GM23338 (cell line): ENCODE results near the gene DRC7. TPM values are rescaled to one million over a fixed set of nuclear protein-coding genes. Genes with fewer than 3 reads are reported as not detected.

Experiments used
- ATAC-seq: fragments of 200-7000 bp; cut with Tn5 transposase; 3 replicates; pipeline ENCODE4 v1.9.1; 2020
- DNase-seq: peaks from one replicate; pipeline ENCODE4 v3.0.0-alpha.2; 2015; ENCODE audit warnings: low spot score
- H2AFZ ChIP-seq: fragments of 200-600 bp; sonication (generic); 2 replicates; pipeline ENCODE4 v1.8.0; 2016; ENCODE audit warnings: antibody characterized with exemption, mild to moderate bottlenecking, moderate library complexity
- H3F3A ChIP-seq: fragments of 200-600 bp; sonication (generic); replicated peaks from 2 replicates; pipeline ENCODE4 v1.8.0; 2017; ENCODE audit warnings: antibody characterized with exemption, mixed run types, low read depth
- H3K27ac ChIP-seq: fragments of 200-600 bp; sonication (generic); 2 replicates; pipeline ENCODE4 v1.6.1; 2016; ENCODE audit warnings: low read depth
- H3K27me3 ChIP-seq: fragments of 200-600 bp; sonication (generic); 2 replicates; pipeline ENCODE4 v1.8.0; 2016; ENCODE audit warnings: mild to moderate bottlenecking, mixed run types, moderate library complexity; ENCODE audit not compliant: insufficient read depth
- H3K36me3 ChIP-seq: fragments of 200-600 bp; sonication (generic); 2 replicates; pipeline ENCODE4 v1.8.0; 2016; ENCODE audit warnings: mild to moderate bottlenecking; ENCODE audit not compliant: insufficient read depth
- H3K4me1 ChIP-seq: fragments of 200-600 bp; sonication (generic); 2 replicates; pipeline ENCODE4 v1.8.0; 2016; ENCODE audit warnings: mild to moderate bottlenecking, moderate library complexity; ENCODE audit not compliant: insufficient read depth
- H3K4me2 ChIP-seq: fragments of 200-600 bp; sonication (generic); 2 replicates; pipeline ENCODE4 v1.7.1; 2017; ENCODE audit warnings: mixed run types
- H3K4me3 ChIP-seq: fragments of 200-600 bp; sonication (generic); 2 replicates; pipeline ENCODE4 v1.6.1; 2016; ENCODE audit warnings: mixed run types
- H3K79me2 ChIP-seq: fragments of 200-600 bp; sonication (generic); replicated peaks from 2 replicates; pipeline ENCODE4 v1.8.0; 2017; ENCODE audit warnings: mild to moderate bottlenecking; ENCODE audit not compliant: insufficient read depth
- H3K9me2 ChIP-seq: fragments of 200-600 bp; sonication (generic); 2 replicates; pipeline ENCODE4 v1.8.0; 2017; ENCODE audit not compliant: insufficient read depth
- H4K20me1 ChIP-seq: fragments of 200-600 bp; sonication (generic); replicated peaks from 2 replicates; pipeline ENCODE4 v1.8.0; 2017; ENCODE audit warnings: mild to moderate bottlenecking; ENCODE audit not compliant: insufficient read depth
- H3K27ac Mint-ChIP-seq: 2 replicates; pipeline ENCODE4 v1.8.0; 2020; ENCODE audit warnings: inconsistent platforms, mild to moderate bottlenecking, moderate library complexity, mixed read lengths
- H3K27me3 Mint-ChIP-seq: 3 replicates; pipeline ENCODE4 v1.8.0; 2022; ENCODE audit warnings: low read depth, mild to moderate bottlenecking, moderate library complexity, mixed read lengths, inconsistent platforms; ENCODE audit not compliant: insufficient read depth, poor library complexity
- H3K36me3 Mint-ChIP-seq: 3 replicates; pipeline ENCODE4 v1.8.0; 2021; ENCODE audit warnings: low read depth, mild to moderate bottlenecking, inconsistent platforms, moderate library complexity, mixed read lengths
- H3K4me1 Mint-ChIP-seq: 3 replicates; pipeline ENCODE4 v1.8.0; 2020; ENCODE audit warnings: mild to moderate bottlenecking, inconsistent platforms, mixed read lengths
- H3K4me3 Mint-ChIP-seq: 3 replicates; pipeline ENCODE4 v1.8.0; 2021; ENCODE audit warnings: moderate library complexity, mild to moderate bottlenecking, inconsistent platforms, mixed read lengths
- H3K9me3 Mint-ChIP-seq: 3 replicates; pipeline ENCODE4 v1.8.0; 2020; ENCODE audit warnings: moderate library complexity, mild to moderate bottlenecking, inconsistent platforms, mixed read lengths
- CREB1 ChIP-seq: fragments of 250-450 bp; sonication (Bioruptor Pico); IDR thresholded peaks from 2 replicates; pipeline ENCODE4 v1.5.0; 2020; ENCODE audit warnings: low read depth, mild to moderate bottlenecking, moderate library complexity
- JUNB ChIP-seq: IDR thresholded peaks from one replicate; pipeline ENCODE4 v1.6.1; 2016; ENCODE audit warnings: antibody characterized with exemption; ENCODE audit not compliant: unreplicated experiment
- NANOG ChIP-seq: IDR thresholded peaks from 2 replicates; pipeline ENCODE4 v1.6.1; 2016; ENCODE audit warnings: antibody characterized with exemption, borderline replicate concordance
- STAT1 ChIP-seq: IDR thresholded peaks from one replicate; pipeline ENCODE4 v1.6.1; 2016; ENCODE audit warnings: antibody characterized with exemption; ENCODE audit not compliant: unreplicated experiment
- ZNF114 ChIP-seq: fragments of 250-450 bp; sonication (Bioruptor Pico); IDR thresholded peaks from 2 replicates; pipeline ENCODE4 v1.5.0; 2020; ENCODE audit warnings: mild to moderate bottlenecking, moderate library complexity
- polyA plus RNA-seq: library from polyadenylated mRNA; unstranded; fragments of >200 nt; fragmentation: Nextera tagmentation; extraction: Ambion mirVana; gene quantifications from 2 replicates; pipeline ENCODE4 v1.2.1, GENCODE V29; 2016
- total RNA-seq: library from RNA; depleted of rRNA; stranded (reverse); fragments of >200 nt; shearing (Covaris generic); gene quantifications from 2 replicates; pipeline ENCODE4 v1.2.3, GENCODE V29; 2014
- TF ChIP-seq, protein P1 (sequence below), 2 experiments: fragments of 200-600 bp in 1 of 2; sonication (generic) in 1 of 2; conservative IDR thresholded peaks; 2 replicates each; pipeline versions ENCODE4 v1.5.1 to v1.6.1; 2016 to 2017; ENCODE audit warnings: antibody characterized with exemption in 2 of 2, low read depth in 2 of 2, mild to moderate bottlenecking in 2 of 2, moderate library complexity in 1 of 2
- TF ChIP-seq, protein P2 (sequence below): IDR thresholded peaks from one replicate; pipeline ENCODE4 v1.6.1; 2018; ENCODE audit warnings: antibody characterized with exemption; ENCODE audit not compliant: unreplicated experiment
- TF ChIP-seq, protein P3 (sequence below): fragments of 250-450 bp; sonication (Bioruptor Pico); IDR thresholded peaks from 2 replicates; pipeline ENCODE4 v1.5.0; 2020; ENCODE audit warnings: mild to moderate bottlenecking, moderate library complexity
- TF ChIP-seq, protein P4 (sequence below): IDR thresholded peaks from 2 replicates; pipeline ENCODE4 v1.6.1; 2016; ENCODE audit warnings: antibody characterized with exemption

Gene DRC7
- total and polyA plus RNA-seq, 2 experiments from 2014 or later: not detected

DNA sequence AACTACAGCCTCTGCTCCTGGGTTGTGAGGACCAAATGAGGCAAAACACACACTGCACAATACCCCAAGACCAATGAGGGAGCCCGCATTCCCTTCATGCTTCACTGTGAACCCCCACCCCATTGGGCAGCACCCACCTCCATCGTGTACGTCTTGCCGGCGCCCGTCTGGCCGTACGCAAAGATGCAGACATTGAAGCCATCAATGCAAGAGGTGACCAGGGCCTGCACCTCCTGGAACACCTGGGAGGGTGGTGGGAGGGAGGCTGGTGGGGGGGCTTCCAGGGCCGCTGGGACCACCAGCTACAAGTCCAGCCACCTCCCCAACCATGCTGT, 69.4 kb downstream of the DRC7 start (continued):
- TF ChIP-seq, protein P1, sequence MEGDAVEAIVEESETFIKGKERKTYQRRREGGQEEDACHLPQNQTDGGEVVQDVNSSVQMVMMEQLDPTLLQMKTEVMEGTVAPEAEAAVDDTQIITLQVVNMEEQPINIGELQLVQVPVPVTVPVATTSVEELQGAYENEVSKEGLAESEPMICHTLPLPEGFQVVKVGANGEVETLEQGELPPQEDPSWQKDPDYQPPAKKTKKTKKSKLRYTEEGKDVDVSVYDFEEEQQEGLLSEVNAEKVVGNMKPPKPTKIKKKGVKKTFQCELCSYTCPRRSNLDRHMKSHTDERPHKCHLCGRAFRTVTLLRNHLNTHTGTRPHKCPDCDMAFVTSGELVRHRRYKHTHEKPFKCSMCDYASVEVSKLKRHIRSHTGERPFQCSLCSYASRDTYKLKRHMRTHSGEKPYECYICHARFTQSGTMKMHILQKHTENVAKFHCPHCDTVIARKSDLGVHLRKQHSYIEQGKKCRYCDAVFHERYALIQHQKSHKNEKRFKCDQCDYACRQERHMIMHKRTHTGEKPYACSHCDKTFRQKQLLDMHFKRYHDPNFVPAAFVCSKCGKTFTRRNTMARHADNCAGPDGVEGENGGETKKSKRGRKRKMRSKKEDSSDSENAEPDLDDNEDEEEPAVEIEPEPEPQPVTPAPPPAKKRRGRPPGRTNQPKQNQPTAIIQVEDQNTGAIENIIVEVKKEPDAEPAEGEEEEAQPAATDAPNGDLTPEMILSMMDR (conservative IDR thresholded peaks at IDR 0.05; ENCODE audit: low read depth in 2 of 2): no peak
- TF ChIP-seq ZNF114 (CRISPR knock-in tag) (no peak), NANOG (no peak)

DNA sequence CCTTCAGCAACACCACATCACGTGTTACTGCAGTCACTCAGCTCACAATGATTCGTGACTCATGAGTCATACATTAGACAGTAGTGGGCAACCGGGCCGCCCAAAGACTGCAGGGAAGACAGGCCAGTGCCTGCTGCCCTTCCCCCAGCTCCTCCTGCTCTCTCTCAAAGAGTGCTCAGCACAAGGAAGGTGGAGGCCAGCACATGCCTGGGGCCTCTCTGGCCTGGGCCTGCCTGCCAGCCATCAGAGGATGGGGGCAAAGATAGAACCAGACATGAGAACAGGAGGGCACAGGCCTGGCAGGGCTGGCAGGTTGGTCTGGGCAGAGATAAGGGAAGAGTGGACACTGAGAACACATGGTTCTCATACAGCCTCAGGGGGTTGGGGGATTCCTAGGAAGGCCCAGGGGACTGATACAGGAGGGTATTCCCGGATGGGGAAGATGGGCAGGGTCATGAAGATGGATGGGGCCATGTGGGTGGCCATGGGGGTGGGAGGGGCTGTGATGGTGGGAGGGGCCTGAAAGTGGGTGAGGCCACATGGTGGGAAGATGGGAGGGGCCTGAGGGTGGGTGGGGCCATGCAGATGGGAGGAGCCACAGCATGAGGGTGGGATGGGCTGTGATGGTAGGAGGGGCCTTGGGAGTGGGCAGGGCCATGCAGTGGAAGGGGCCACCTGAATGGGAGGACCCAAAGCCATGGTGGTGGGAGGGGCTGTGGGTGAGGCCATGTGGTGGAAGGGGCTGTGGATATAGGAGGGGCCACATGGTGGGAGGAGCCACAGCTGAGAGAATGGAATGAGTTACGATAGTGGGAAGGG, 69.9 kb downstream of the DRC7 start:
- ATAC-seq: peak; percentile 77
- H3K27ac ChIP-seq: no peak overlapping the region
- H3K9me3 Mint-ChIP-seq: no peaks in the 10 kb centered on the region
- H3K9me2 ChIP-seq: no peaks in the 10 kb centered on the region
- no peaks in the 10 kb centered on the region; the same call in 1 of the 2 replicates for H3K4me1 ChIP-seq
- no peaks in the 10 kb centered on the region for H3K79me2 ChIP-seq
- no peak overlapping the region for H2AFZ ChIP-seq
- no peaks in the 10 kb centered on the region for H3F3A ChIP-seq
- DNase-seq: peak; percentile 93
- no peaks in the 10 kb centered on the region for H3K36me3 ChIP-seq
- H3K4me3 ChIP-seq: no peak overlapping the region
- no peak overlapping the region for H3K27ac Mint-ChIP-seq
- peaks cover 29% of the 10 kb centered on the region for H3K4me1 Mint-ChIP-seq
- no peak overlapping the region for H3K4me3 Mint-ChIP-seq
- H3K27me3 Mint-ChIP-seq: peaks cover 21% of the 10 kb centered on the region
- H3K4me2 ChIP-seq: no peak overlapping the region
- H3K27me3 ChIP-seq: no peaks in the 10 kb centered on the region
- no peaks in the 10 kb centered on the region for H4K20me1 ChIP-seq
- H3K36me3 Mint-ChIP-seq: peaks cover 3% of the 10 kb centered on the region
- TF ChIP-seq, protein P2, sequence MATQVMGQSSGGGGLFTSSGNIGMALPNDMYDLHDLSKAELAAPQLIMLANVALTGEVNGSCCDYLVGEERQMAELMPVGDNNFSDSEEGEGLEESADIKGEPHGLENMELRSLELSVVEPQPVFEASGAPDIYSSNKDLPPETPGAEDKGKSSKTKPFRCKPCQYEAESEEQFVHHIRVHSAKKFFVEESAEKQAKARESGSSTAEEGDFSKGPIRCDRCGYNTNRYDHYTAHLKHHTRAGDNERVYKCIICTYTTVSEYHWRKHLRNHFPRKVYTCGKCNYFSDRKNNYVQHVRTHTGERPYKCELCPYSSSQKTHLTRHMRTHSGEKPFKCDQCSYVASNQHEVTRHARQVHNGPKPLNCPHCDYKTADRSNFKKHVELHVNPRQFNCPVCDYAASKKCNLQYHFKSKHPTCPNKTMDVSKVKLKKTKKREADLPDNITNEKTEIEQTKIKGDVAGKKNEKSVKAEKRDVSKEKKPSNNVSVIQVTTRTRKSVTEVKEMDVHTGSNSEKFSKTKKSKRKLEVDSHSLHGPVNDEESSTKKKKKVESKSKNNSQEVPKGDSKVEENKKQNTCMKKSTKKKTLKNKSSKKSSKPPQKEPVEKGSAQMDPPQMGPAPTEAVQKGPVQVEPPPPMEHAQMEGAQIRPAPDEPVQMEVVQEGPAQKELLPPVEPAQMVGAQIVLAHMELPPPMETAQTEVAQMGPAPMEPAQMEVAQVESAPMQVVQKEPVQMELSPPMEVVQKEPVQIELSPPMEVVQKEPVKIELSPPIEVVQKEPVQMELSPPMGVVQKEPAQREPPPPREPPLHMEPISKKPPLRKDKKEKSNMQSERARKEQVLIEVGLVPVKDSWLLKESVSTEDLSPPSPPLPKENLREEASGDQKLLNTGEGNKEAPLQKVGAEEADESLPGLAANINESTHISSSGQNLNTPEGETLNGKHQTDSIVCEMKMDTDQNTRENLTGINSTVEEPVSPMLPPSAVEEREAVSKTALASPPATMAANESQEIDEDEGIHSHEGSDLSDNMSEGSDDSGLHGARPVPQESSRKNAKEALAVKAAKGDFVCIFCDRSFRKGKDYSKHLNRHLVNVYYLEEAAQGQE: no peak
- TF ChIP-seq, protein P3, sequence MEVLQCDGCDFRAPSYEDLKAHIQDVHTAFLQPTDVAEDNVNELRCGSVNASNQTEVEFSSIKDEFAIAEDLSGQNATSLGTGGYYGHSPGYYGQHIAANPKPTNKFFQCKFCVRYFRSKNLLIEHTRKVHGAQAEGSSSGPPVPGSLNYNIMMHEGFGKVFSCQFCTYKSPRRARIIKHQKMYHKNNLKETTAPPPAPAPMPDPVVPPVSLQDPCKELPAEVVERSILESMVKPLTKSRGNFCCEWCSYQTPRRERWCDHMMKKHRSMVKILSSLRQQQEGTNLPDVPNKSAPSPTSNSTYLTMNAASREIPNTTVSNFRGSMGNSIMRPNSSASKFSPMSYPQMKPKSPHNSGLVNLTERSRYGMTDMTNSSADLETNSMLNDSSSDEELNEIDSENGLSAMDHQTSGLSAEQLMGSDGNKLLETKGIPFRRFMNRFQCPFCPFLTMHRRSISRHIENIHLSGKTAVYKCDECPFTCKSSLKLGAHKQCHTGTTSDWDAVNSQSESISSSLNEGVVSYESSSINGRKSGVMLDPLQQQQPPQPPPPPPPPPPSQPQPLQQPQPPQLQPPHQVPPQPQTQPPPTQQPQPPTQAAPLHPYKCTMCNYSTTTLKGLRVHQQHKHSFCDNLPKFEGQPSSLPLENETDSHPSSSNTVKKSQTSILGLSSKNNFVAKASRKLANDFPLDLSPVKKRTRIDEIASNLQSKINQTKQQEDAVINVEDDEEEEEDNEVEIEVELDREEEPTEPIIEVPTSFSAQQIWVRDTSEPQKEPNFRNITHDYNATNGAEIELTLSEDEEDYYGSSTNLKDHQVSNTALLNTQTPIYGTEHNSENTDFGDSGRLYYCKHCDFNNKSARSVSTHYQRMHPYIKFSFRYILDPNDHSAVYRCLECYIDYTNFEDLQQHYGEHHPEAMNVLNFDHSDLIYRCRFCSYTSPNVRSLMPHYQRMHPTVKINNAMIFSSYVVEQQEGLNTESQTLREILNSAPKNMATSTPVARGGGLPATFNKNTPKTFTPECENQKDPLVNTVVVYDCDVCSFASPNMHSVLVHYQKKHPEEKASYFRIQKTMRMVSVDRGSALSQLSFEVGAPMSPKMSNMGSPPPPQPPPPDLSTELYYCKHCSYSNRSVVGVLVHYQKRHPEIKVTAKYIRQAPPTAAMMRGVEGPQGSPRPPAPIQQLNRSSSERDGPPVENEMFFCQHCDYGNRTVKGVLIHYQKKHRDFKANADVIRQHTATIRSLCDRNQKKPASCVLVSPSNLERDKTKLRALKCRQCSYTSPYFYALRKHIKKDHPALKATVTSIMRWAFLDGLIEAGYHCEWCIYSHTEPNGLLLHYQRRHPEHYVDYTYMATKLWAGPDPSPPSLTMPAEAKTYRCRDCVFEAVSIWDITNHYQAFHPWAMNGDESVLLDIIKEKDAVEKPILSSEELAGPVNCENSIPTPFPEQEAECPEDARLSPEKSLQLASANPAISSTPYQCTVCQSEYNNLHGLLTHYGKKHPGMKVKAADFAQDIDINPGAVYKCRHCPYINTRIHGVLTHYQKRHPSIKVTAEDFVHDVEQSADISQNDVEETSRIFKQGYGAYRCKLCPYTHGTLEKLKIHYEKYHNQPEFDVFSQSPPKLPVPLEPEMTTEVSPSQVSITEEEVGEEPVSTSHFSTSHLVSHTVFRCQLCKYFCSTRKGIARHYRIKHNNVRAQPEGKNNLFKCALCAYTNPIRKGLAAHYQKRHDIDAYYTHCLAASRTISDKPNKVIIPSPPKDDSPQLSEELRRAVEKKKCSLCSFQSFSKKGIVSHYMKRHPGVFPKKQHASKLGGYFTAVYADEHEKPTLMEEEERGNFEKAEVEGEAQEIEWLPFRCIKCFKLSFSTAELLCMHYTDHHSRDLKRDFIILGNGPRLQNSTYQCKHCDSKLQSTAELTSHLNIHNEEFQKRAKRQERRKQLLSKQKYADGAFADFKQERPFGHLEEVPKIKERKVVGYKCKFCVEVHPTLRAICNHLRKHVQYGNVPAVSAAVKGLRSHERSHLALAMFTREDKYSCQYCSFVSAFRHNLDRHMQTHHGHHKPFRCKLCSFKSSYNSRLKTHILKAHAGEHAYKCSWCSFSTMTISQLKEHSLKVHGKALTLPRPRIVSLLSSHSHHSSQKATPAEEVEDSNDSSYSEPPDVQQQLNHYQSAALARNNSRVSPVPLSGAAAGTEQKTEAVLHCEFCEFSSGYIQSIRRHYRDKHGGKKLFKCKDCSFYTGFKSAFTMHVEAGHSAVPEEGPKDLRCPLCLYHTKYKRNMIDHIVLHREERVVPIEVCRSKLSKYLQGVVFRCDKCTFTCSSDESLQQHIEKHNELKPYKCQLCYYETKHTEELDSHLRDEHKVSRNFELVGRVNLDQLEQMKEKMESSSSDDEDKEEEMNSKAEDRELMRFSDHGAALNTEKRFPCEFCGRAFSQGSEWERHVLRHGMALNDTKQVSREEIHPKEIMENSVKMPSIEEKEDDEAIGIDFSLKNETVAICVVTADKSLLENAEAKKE (CRISPR knock-in tag): no peak
- TF ChIP-seq, protein P1 (conservative IDR thresholded peaks at IDR 0.05; ENCODE audit: low read depth in 2 of 2): no peak
- TF ChIP-seq, protein P4, sequence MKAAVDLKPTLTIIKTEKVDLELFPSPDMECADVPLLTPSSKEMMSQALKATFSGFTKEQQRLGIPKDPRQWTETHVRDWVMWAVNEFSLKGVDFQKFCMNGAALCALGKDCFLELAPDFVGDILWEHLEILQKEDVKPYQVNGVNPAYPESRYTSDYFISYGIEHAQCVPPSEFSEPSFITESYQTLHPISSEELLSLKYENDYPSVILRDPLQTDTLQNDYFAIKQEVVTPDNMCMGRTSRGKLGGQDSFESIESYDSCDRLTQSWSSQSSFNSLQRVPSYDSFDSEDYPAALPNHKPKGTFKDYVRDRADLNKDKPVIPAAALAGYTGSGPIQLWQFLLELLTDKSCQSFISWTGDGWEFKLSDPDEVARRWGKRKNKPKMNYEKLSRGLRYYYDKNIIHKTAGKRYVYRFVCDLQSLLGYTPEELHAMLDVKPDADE: no peak
- TF ChIP-seq STAT1: no peak
- no peak for TF ChIP-seq JUNB
- TF ChIP-seq CREB1: no peak
